ENCODE results near the gene NMBR.

NMBR gene

DNA sequence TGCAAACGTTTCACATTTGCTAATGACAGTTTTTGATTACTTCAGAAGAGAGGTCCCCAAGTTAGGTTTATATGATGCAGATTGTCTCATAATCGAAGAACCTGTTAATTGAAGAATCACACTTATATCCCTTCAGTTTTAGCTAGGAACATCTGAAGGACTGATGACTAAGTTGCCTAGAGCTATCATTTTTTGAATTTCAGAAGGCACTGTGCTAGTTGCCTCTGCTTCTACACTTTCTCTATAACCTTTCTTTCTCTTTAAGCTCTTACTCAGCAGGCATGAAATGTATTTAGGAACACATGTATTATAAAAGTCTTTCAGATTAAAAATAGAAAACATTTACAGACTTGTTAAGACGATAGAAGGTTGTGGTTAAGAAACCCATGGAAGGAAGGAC, 28.6 kb downstream of the NMBR start (continued):
- no peak for TF ChIP-seq ZNF121 (tag by site-specific recombination; IDR thresholded peaks at IDR 0.05)
- no peak for TF ChIP-seq ZNF266 (tag by site-specific recombination; IDR thresholded peaks at IDR 0.05; ENCODE audit: low read depth)
- no peak for TF ChIP-seq ZNF768 (tag by site-specific recombination; IDR thresholded peaks at IDR 0.05)
- TF ChIP-seq TRIM28 (IDR thresholded peaks at IDR 0.05; ENCODE audit: borderline replicate concordance, low read length), result no peak
- no peak for TF ChIP-seq ZNF555 (tag by site-specific recombination; conservative IDR thresholded peaks at IDR 0.05)
- no peak for TF ChIP-seq FEZF1 (tag by site-specific recombination; IDR thresholded peaks at IDR 0.05)
- TF ChIP-seq ZNF701 (tag by site-specific recombination; IDR thresholded peaks at IDR 0.05), result no peak
- TF ChIP-seq, protein P1, sequence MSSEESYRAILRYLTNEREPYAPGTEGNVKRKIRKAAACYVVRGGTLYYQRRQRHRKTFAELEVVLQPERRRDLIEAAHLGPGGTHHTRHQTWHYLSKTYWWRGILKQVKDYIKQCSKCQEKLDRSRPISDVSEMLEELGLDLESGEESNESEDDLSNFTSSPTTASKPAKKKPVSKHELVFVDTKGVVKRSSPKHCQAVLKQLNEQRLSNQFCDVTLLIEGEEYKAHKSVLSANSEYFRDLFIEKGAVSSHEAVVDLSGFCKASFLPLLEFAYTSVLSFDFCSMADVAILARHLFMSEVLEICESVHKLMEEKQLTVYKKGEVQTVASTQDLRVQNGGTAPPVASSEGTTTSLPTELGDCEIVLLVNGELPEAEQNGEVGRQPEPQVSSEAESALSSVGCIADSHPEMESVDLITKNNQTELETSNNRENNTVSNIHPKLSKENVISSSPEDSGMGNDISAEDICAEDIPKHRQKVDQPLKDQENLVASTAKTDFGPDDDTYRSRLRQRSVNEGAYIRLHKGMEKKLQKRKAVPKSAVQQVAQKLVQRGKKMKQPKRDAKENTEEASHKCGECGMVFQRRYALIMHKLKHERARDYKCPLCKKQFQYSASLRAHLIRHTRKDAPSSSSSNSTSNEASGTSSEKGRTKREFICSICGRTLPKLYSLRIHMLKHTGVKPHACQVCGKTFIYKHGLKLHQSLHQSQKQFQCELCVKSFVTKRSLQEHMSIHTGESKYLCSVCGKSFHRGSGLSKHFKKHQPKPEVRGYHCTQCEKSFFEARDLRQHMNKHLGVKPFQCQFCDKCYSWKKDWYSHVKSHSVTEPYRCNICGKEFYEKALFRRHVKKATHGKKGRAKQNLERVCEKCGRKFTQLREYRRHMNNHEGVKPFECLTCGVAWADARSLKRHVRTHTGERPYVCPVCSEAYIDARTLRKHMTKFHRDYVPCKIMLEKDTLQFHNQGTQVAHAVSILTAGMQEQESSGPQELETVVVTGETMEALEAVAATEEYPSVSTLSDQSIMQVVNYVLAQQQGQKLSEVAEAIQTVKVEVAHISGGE (tag by site-specific recombination; conservative IDR thresholded peaks at IDR 0.05; ENCODE audit: low read depth), result no peak

GRCh38 chr6:142117366-142117765, 29.6 kb downstream of the NMBR start:
- no peaks in the 10 kb centered on the region for H3K36me3 ChIP-seq (ENCODE audit: control insufficient read depth in 2 of 2, insufficient read depth in 1 of 2, low read length in 2 of 2)
- no peak overlapping the region for H3K4me3 ChIP-seq (ENCODE audit: low read depth, low read length)
- H3K4me1 ChIP-seq (ENCODE audit: control insufficient read depth, insufficient read depth, low read length), result no peaks in the 10 kb centered on the region
- no peak overlapping the region for H3K27ac ChIP-seq (ENCODE audit: extremely low read depth, low read depth, low read length)
- CTCF ChIA-PET, result interaction anchor here (1.2 kb wide), 1 partner anchor 432 kb away, joined by 3 read pairs; no protein-coding TSS in a partner anchor
- POLR2A ChIA-PET, result no interaction called here
- no peak for TF ChIP-seq BCL11B (tag by site-specific recombination; IDR thresholded peaks at IDR 0.05; ENCODE audit: low read depth)
- TF ChIP-seq GLIS2 (tag by site-specific recombination; IDR thresholded peaks at IDR 0.05), result no peak
- no peaks in the 10 kb centered on the region for H3K9me3 ChIP-seq (ENCODE audit: control insufficient read depth, insufficient read depth, low read depth, low read length)

- no peaks in the 10 kb centered on the region for H3K9me3 ChIP-seq (ENCODE audit: control insufficient read depth, insufficient read depth, low read depth, low read length)
- H3K36me3 ChIP-seq (ENCODE audit: control insufficient read depth in 2 of 2, insufficient read depth in 1 of 2, low read length in 2 of 2), result no peaks in the 10 kb centered on the region
- no peak overlapping the region for H3K27ac ChIP-seq (ENCODE audit: extremely low read depth, low read depth, low read length)
- no peaks in the 10 kb centered on the region for H3K4me1 ChIP-seq (ENCODE audit: control insufficient read depth, insufficient read depth, low read length)
- H3K4me3 ChIP-seq (ENCODE audit: low read depth, low read length), result no peak overlapping the region
- ChIA-PET POLR2A (no interaction called here), CTCF (interaction anchor here (0.6 to 5.4 kb wide), 19 partner anchors 9 to 438 kb away, joined by 3 to 62 read pairs (median 4); no protein-coding TSS in a partner anchor)
- TF ChIP-seq ZNF585B (tag by site-specific recombination; IDR thresholded peaks at IDR 0.05), result no peak
- TF ChIP-seq, protein P2, sequence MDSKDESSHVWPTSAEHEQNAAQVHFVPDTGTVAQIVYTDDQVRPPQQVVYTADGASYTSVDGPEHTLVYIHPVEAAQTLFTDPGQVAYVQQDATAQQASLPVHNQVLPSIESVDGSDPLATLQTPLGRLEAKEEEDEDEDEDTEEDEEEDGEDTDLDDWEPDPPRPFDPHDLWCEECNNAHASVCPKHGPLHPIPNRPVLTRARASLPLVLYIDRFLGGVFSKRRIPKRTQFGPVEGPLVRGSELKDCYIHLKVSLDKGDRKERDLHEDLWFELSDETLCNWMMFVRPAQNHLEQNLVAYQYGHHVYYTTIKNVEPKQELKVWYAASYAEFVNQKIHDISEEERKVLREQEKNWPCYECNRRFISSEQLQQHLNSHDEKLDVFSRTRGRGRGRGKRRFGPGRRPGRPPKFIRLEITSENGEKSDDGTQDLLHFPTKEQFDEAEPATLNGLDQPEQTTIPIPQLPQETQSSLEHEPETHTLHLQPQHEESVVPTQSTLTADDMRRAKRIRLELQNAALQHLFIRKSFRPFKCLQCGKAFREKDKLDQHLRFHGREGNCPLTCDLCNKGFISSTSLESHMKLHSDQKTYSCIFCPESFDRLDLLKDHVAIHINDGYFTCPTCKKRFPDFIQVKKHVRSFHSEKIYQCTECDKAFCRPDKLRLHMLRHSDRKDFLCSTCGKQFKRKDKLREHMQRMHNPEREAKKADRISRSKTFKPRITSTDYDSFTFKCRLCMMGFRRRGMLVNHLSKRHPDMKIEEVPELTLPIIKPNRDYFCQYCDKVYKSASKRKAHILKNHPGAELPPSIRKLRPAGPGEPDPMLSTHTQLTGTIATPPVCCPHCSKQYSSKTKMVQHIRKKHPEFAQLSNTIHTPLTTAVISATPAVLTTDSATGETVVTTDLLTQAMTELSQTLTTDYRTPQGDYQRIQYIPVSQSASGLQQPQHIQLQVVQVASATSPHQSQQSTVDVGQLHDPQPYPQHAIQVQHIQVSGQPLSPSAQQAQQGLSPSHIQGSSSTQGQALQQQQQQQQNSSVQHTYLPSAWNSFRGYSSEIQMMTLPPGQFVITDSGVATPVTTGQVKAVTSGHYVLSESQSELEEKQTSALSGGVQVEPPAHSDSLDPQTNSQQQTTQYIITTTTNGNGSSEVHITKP (tag by site-specific recombination; IDR thresholded peaks at IDR 0.05), result no peak
- no peak for TF ChIP-seq ZNF2 (tag by site-specific recombination; IDR thresholded peaks at IDR 0.05)
- TF ChIP-seq ZNF488 (tag by site-specific recombination; IDR thresholded peaks at IDR 0.05), result no peak
- TF ChIP-seq ZNF701 (tag by site-specific recombination; IDR thresholded peaks at IDR 0.05), result no peak
- TF ChIP-seq ZNF169 (tag by site-specific recombination; IDR thresholded peaks at IDR 0.05), result no peak
- TF ChIP-seq ZNF398 (tag by site-specific recombination; IDR thresholded peaks at IDR 0.05), result no peak
- TF ChIP-seq, protein P1 (tag by site-specific recombination; conservative IDR thresholded peaks at IDR 0.05; ENCODE audit: low read depth), result no peak
- TF ChIP-seq ZNF549 (tag by site-specific recombination; IDR thresholded peaks at IDR 0.05), result no peak
- no peak for TF ChIP-seq ZNF140 (tag by site-specific recombination; IDR thresholded peaks at IDR 0.05)
- no peak for TF ChIP-seq ZNF658 (tag by site-specific recombination; IDR thresholded peaks at IDR 0.05)
- no peak for TF ChIP-seq ZNF184 (tag by site-specific recombination; IDR thresholded peaks at IDR 0.05)
Observed at GRCh38 chr6:142112451-142113061, 34.4 kb downstream of the NMBR start.
